Stimulated activated CD8-positive, alpha-beta memory T cell treated with anti-CD3 and anti-CD28 coated beads, Interleukin-4, amount 100 ng/mL, for 24 hours (primary cell): ENCODE results near the gene VPS25.
"Not testable (repeated sequence)": the region's sequence is repeated elsewhere in the genome, so short reads cannot be mapped to it uniquely, and the experiment has no call there.

Experiments
- DNase-seq: peaks from one replicate; pipeline ENCODE4 v3.0.0-alpha.2; 2020; ENCODE audit warnings: low read depth

The VPS25 gene

DNA sequence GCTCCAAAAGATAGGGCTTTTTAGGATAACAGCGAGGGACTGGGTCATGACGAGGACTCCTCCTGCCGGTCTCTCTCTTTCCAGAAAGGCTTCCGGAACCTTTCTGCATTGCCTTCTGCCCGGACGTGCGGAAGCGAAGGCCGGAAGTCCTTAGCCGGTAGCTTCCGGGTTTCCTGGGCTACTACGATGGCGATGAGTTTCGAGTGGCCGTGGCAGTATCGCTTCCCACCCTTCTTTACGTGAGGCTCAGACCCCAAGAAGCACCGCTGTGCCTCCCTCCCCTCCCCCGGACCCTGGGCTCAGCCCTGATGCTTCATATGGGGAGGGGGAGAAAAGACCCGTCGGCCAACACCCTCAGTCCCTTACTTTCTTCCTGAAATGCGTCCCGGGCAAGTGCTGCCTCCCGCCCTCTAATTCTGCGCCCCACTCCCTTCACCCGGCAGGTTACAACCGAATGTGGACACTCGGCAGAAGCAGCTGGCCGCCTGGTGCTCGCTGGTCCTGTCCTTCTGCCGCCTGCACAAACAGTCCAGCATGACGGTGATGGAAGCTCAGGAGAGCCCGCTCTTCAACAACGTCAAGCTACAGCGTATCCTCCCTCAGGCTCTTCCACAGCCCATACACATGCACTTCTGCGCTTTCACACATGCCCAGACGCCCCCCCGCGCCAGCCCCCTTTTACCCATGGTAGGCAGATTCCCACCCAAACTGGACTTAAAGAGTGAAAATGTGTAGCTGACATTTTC, at the start of gene VPS25:
Gene VPS25 (plus strand): TSS at position 160 of the 746 bp plus-strand sequence. CDS start 27 bp downstream, at position 187.
- DNase-seq: peak; percentile 66

DNA sequence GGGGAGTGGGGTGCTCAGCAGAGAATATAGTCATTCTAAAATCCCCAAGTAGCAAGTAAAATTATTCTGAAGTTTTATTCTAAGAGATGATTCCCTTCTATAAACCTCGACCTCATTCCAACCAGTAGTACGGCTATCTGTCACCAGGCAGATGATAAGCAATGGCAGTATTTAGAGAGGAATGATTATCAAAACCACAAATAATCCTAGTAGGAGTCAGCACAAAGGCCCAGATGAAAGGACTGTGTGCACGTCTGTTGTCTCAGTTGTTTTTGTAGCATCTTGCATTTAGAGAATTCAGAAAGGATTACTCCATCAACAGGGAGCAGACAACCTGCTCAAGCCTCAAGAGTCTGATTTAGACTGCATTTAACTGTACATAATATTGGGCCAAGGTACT, 49.6 kb upstream of the VPS25 start:
- DNase-seq: no peak

DNA sequence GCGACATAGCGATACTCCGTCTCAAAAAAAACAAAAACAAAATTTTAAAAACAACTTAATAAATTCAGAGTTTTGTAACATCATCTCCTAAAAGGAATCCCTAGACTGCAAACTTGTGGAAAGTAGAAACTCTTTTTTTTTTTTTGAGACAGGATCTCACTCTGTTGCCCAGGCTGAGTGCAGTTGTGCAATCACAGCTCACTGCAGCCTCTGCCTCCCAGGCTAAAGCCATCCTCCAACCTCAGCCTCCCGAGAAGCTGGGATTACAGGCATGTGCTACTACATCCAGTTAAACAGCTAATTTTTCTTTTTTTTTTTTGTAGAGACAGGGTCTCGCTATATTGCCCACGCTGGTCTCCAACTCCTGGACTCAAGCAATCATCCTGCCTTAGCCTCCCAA, 48.1 kb upstream of the VPS25 start:
- DNase-seq: no peak

DNA sequence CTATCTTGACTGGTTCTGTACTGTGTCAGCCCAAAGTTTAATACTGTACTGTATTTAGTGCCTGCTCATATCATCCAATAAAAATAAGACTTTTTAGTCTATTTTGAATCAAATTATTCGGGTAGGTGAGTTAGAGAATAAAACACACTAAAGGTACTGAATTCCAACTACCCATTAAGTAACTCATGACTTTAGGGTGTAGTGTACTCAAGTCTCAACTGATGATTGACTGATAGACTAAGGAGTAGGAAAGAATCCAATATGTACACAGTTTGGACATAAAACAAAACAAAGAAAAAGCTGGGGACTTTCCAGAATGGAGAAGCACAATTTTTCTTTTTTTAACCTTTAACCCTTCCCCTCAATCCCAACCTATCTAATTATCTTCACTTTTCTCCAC, 32.5 kb upstream of the VPS25 start:
- DNase-seq: no peak

DNA sequence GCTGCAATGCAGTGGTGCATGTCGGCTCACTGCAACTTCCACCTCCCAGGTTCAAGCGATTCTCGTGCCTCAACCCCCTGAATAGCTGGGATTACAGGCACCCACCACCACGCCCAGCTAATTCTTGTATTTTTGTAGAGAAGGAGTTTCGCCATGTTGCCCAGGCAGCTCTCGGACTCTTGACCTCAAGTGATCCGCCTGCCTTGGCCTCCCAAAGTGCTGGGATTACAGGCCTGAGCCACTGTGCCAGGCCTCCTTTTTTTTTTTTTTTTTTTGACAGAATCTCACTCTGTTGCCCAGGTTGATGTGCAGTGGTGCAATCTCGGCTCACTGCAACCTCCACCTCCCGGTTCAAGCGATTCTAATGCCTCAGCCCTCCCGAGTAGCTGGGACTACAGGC, 30.3 kb upstream of the VPS25 start:
- not testable (repeated sequence) for DNase-seq

DNA sequence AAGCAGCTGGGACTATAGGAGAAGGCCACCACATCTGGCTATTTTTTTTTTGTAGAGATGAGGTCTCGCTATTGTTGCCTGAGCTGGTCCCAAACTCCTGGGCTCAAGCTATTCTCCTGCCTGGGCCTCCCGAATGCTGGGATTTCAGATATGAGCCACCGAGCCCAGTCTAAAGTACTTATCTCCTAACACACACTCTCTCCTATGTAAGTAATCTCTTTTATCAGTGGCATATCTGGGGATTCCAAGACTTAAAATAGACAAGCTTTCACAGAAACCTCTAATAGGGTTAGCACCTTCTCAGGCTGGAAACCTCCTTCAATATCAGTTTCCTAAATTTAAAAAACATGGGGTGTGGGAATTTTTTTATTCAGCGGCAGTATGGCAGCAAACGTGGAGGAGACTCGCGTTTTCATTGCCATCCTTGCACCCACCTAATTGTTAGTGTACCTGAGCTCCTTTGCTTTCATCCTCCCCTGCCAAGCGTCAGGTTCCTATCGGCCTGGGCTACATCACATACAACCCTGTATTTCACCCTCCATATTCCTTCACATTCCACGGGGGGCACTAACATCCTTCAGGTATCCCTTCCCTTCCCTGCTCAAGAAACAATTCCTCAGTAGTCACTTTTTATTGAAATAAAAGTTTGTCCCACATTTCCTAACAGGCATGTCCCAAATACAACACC, 29.5 kb upstream of the VPS25 start:
- no peak for DNase-seq

DNA sequence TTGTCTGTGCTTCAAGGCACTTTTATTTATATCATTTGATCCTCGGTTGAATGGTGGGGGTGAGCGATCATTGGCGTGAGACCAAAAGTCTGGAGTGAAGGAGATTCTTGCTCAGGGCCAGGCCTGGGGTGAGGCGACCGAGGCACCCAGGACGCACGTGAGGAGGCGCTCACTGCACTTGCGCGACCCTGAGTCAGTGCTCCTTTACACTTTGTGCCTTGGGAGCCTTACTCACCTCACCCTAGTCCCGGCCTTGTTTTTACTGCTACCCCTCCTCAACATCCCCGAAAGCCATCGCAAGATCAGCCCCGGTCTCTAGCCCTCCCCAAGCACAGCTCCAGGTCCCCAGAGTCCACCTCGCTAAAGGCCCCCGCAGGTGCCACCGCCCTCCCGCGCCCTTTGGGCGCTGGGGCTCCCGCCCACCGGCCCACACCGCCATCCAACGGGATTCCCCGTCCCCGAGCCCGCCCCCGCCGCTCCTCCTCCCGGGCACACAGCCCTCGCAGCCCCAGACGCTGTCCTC, 28.9 kb upstream of the VPS25 start:
- DNase-seq: peak; percentile 61

DNA sequence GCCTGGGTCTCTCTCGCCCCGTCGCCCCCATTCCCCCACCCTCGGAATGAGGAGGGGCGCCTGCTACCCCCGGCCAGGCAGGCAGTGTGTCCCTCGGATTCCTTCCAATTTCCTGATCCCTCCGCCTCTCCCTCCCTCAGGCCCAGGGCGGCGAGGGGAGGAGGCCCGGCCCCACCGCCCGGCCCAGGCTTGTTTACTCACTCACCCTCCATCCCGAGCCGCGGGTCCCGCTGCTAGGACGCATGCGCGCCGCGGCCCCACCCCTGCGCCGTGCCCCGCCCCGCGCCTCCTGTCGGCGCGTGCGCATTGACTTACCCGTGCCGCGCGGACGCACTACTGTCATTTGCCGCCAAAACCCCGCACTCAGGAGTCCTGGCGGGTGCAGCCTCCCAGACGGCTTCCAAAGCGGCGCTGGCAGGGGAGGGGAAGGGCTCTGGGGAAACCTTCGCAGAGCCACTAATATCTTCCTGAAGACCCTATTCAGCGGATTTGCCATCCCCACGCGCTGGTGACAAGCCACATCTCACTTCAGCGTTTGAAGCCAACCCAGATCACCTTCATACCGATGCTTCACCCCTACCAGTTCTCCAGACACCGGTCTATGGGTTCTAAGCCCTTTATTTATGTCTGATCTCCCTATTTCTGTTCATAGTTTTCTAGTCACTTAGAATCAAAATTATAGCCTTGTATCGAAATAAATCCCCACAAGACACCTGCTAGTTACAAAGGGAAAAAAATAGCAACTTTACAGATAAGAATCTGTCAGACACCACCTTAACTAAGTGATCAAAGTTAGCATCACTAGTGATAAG, 28.2 kb upstream of the VPS25 start, which contains the start of gene EZH1:
Gene EZH1 (minus strand): TSS at position 235 of the 812 bp plus-strand sequence. CDS start 16,099 bp downstream, outside the sequence.
- peak; percentile 81 for DNase-seq

DNA sequence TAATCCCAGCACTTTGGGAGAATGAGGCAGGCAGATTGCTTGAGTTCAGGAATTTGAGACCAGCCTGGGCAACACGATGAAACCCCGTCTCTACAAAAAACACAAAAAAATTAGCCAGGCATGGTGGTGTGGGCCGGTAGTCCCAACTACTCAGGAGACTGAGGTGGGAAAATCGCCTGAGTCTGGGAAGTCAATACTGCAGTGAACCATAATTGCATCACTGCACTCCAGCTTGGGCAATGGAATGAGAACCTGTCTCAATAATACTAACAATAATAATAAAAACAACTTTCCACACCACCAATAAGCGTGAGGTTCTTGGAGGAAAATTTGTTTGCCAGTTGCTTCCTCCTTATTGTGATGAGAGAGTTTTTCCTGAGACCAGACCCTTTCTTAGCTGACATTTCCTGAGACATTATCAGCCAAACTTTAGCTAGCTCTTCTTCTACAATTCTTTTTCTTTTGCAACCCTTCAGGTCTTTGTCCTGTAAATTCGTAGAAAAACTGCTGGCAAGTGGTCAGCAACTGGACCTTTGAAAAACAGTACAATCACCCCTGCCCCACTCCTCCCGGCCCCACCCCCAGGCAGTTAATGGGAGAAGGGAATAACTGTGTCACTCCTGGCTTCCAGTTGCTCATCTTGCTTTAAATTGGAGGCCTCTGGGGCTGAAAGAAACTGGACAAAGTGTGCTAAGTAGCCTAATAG, 24.9 kb upstream of the VPS25 start:
- no peak for DNase-seq

DNA sequence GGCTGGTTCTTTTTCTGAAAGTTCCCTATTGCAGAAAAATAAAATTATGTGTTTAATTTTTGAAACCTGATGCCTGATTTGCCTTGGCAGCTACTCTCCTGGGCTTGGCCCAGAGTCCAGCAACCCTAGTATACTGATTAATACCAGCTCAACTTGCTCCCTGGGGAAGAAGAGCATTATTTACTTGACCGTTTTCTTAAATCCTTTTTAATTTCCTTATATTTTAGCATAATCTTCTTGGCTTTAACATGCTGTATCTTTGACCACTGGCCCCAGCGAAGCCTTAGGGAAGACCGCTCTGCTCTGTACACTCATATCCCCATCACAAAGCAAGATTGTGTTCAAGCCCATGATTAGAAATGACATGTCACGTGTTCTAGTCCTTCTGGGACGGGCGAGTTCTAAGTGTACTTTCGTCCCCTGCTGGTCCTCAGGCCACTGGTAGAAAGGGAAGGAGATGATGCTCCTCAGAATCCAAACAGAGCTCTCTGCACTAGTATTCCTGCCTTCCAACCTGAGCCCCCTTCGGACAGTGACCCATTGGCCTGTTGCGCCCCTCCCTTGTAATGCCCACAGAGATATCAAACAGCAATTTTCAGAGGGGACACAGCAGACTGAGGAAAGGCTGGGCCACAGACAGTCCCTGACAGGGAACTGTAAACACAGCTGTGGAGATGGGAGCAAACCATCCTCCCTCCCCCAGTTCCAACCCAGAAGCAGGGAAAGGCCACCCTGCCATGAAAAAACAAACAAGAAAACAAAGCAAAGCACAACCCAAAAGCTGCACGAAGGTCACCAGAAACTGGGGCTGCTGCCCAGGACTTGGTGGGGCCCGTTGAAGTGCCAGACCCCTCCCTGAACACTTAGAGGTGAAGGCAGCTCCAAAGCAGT, 24.1 kb upstream of the VPS25 start:
- DNase-seq: no peak

DNA sequence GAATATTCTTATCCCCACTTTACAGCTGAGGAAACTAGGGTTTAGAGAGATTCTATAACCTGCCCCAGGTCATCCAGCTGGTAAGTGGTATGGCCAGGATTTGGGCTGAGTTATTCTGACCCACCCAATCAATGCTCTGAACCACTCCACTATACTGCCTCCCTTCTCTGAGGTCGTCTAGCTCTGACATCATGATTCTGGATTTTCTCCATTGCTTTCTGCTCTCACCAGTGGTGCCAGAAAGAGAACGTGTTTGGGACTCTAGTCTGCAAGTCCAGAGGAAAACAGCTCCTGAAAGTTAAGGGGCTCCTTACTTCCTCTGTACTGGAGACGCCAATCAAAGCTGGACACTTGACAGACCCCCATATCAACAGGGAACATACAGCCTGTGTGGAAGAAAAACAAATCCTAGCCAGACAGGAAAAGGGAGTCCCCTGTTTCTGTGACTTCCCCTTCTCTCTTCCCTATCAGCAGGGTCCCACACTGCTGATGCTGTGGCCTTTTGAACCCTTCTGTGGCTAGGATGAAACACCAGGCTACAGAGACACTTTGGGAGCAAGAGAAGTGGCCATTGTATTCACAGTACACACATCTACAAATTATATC, 22.4 kb upstream of the VPS25 start:
- DNase-seq: no peak

DNA sequence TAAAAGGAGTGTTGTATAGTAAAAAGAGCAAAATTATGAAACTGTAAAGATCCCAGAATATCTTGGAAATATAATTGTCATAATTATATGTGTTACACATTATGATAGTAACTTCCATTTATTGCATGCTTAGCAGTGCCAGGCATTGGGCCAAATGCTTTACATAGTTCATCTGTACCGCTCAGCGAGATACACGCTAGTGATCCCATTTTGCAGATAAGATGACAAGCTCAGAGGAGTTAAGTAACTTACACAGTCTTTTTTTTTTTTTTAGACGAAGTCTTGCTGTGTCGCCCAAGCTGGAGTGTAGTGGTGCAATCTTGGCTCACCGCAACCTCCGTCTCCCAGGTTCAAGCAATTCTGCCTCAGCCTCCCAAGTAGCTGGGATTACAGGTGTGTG, 21.6 kb upstream of the VPS25 start:
- DNase-seq: no peak

DNA sequence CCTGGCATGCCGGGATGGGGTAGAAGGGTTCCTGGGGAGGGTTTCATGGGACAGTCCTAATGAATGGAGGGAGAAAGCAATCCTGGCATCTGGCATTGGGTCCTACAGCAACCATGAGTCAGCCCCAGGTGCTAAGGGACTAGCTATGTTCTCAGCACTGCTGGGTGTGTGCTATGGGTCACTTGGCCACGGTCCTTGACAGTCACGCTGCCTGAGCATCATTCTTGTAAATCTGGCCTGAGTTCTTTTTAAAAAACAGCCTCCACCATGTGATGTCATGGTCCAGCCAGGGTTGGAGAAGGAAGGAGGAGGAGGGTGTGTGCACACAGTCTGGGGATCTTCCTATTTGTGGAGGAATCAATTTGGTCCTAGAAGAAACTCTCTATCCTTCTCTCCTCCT, 18.5 kb upstream of the VPS25 start:
- DNase-seq: no peak

DNA sequence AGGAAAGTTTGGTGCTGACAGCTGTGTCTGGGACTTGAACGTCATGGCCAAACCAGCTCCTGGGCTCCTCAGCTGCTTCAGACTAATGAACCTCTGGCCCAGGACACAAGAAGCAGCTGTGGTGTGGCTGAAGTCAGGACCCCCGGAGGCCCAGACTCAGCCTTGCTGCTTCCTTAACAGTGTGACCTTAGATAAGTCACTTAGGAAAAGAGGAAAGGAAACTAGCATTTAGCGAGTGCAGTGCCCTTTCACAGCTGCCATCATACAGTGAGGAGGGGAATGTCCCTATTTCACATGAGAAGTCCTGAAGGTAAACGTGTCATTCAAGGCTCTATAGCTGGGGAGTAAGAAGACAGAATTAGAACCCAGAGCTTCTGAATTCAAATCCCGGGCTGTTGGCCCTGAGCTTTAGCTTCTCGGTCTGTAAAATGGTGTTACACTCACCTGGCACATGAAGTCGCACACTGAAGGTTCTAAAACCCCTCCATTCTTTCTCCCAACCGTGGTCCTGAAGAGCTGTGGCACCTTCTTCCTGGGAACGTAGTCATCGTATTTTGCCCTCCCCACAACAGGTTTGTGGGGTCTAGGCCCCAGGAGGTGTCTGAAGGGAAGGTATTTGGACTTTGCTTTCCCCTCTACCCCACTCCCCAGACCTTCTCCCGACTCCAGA, 13.1 kb upstream of the VPS25 start:
- DNase-seq: no peak

DNA sequence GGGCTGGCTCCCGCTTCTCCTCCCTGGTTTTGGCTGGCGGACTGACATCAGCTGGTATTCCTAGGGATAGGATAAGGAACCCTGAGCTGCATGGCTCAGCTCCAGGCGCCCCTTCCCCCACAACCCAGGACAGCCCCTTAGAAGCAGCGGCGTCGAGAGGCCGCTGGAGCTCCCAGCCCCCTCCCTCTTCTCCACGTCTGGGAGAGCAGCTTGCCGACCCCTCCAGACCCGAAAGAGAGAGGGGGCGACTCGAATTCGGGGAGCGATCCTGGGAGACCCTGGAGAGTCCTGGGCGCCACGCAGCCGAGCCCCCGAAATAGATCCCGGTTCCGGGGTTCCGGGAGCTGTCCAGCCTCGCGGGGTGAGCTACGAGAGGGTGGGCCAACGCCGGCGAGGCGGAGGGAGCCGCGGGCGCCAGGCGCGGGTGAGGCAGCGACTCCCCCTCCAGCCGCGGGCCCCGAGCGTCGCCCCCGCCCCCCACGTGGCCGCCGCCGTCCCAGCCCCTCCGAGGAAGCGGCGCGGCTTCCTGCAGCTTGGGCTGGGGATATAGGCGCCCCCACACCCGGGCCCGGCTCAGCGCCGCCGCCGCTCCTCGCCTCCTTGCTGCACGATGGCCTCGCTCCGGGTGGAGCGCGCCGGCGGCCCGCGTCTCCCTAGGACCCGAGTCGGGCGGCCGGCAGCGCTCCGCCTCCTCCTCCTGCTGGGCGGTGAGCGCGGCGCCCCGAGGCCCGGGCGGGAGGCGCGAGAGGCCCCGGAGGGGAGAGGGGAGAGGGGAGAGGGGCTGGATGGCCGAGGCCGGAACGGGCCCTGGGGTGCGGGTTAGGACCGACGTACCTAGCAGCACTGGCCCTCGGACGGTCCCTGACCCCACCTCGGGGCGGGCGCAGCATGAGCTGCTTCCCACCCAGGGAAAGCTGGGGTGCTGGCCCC, 12.3 kb upstream of the VPS25 start, which contains the start of gene RAMP2:
Gene RAMP2 (plus strand): TSS at position 576 of the 930 bp plus-strand sequence. CDS start 35 bp downstream, at position 611.
- no peak for DNase-seq

DNA sequence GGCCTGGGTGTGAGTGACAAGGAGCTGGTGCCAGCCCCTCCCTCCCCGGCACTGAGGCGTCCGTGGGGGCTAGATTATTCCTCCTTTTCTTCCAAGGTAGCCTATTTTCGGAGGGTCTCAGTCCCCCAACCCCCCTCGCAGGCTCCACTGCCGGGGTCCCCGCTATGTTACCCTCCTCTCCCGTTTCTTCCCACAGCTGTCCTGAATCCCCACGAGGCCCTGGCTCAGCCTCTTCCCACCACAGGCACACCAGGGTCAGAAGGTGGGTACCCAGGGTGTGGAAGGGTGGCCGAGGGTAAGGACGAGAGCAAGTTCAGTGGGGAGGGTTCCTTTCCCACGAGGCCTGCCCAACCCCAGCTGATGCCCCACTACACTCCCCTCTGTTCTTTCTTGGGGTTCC, 11.6 kb upstream of the VPS25 start:
- DNase-seq: no peak

DNA sequence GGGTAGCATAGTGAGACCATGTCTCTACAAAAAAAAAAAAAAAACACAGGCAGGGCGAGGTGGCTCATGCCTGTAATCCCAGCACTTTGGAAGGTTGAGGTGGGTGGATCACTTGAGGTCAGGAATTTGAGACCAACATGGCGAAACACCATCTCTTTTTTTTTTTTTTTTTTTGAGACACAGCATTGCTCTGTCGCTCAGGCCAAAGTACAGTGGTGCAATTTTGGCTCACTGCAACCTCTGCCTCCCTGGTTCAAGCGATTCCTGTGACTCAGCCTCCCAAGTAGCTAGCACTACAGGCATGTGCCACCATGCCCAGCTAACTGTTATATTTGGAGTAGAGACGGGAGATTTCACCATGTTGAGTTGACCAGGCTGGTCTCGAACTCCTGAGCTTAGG, 7.1 kb upstream of the VPS25 start:
- no peak for DNase-seq

DNA sequence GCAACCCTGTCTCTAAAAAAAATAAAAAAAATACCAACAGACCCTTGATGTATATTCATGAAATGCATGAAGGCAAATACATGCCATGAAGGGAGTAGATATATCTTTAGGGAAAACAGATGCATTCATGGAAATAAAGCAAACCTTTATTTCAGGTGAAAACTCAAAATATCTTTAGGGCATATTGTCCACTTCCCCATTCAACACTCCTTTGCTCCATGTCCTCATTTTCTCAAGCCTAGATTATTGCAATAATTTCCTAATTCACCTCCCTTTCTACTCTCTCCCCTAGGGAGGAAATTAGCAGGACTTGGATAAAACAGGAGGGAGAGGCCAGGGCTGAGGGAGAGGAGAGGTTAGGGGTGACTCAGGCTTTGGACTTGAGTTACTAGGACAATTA, 5.7 kb upstream of the VPS25 start:
- DNase-seq: no peak

DNA sequence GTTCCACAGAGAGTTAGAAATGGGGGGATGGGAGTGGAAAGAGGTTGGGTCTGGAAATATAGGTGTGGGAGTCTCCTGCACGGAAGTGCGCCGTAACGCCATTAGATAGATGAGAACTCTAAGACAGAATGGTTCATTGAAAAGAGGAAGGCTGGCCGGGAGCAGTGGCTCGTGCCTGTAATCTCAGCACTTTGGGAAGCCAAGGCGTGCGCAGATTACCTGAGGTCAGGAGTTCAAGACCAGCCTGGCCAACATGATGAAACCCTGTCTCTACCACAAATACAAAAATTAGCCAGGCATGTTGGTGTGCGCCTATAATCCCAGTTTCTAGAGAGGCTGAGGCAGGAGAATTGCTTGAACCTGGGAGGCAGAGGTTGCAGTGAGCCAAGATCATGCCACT, 5.2 kb upstream of the VPS25 start:
- not testable (repeated sequence) for DNase-seq
